SU-DHL-6 (cell line): ENCODE measurements around the gene SLC33A1.
"Not testable (repeated sequence)": the region's sequence is repeated elsewhere in the genome, so short reads cannot be mapped to it uniquely, and the experiment has no call there.

ENCODE experiments used
- H2AFZ ChIP-seq: fragments of 200-600 bp; sonication (generic); 2 replicates; pipeline ENCODE4 v1.6.1; 2014; ENCODE audit warnings: low read depth, mild to moderate bottlenecking, moderate library complexity, mixed read lengths, antibody characterized with exemption, low read length; ENCODE audit not compliant: severe bottlenecking
- H3F3A ChIP-seq: fragments of 200-600 bp; shearing (Covaris generic); 2 replicates; pipeline ENCODE4 v1.6.0; 2016; ENCODE audit warnings: antibody characterized with exemption, mild to moderate bottlenecking; ENCODE audit not compliant: insufficient read depth
- H3K27ac ChIP-seq: fragments of 200-600 bp; sonication (generic); 2 replicates; pipeline ENCODE4 v1.5.1; 2016; ENCODE audit warnings: low read depth, mild to moderate bottlenecking, low read length, moderate library complexity, mixed read lengths
- H3K27me3 ChIP-seq: fragments of 200-600 bp; sonication (generic), shearing (Covaris generic); 2 replicates; pipeline ENCODE4 v1.6.0; 2014; ENCODE audit warnings: mild to moderate bottlenecking, low read length
- H3K36me3 ChIP-seq: fragments of 200-600 bp; sonication (generic); 2 replicates; pipeline ENCODE4 v1.6.1; 2014; ENCODE audit warnings: mild to moderate bottlenecking, low read length, mixed read lengths
- H3K4me2 ChIP-seq: fragments of 300-600, 200-600 bp; shearing (Covaris generic), sonication (generic); 2 replicates; pipeline ENCODE4 v1.6.0; 2014; ENCODE audit warnings: low read length, low read depth, mild to moderate bottlenecking; ENCODE audit not compliant: poor library complexity, severe bottlenecking
- H3K4me3 ChIP-seq: fragments of 200-600 bp; sonication (generic); 2 replicates; pipeline ENCODE4 v1.5.1; 2014; ENCODE audit warnings: antibody characterized with exemption, low read length, mild to moderate bottlenecking, mixed read lengths; ENCODE audit not compliant: insufficient read depth, poor library complexity, severe bottlenecking
- H3K79me2 ChIP-seq: fragments of 200-600 bp; sonication (generic); 2 replicates; pipeline ENCODE4 v1.6.1; 2014; ENCODE audit warnings: mild to moderate bottlenecking, low read length, moderate library complexity; ENCODE audit not compliant: insufficient read depth
- H3K9ac ChIP-seq: fragments of 200-600 bp; sonication (generic); 2 replicates; pipeline ENCODE4 v1.7.0; 2014; ENCODE audit warnings: mild to moderate bottlenecking, low read length
- H3K9me2 ChIP-seq: fragments of 200-600 bp; sonication (generic); replicated peaks from 2 replicates; pipeline ENCODE4 v1.6.1; 2014; ENCODE audit warnings: low read length; ENCODE audit not compliant: insufficient read depth
- H3K9me3 ChIP-seq: fragments of 200-600 bp; sonication (generic); 2 replicates; pipeline ENCODE4 v1.6.1; 2014; ENCODE audit warnings: low read length, mixed read lengths; ENCODE audit not compliant: insufficient read depth
- H4K20me1 ChIP-seq: fragments of 200-600 bp; sonication (generic); 2 replicates; pipeline ENCODE4 v1.6.1; 2014; ENCODE audit warnings: low read depth, mild to moderate bottlenecking, antibody characterized with exemption, low read length, moderate library complexity, mixed read lengths
- CTCF ChIP-seq: fragments of 200-600 bp; sonication (generic); IDR thresholded peaks from one replicate; pipeline ENCODE4 v1.5.1; 2017; ENCODE audit warnings: antibody characterized with exemption, mild to moderate bottlenecking, low read length, moderate library complexity; ENCODE audit not compliant: insufficient read depth, poor library complexity, severe bottlenecking
- EZH2phosphoT487 ChIP-seq: fragments of 200-600 bp; sonication (generic), shearing (Covaris generic); conservative IDR thresholded peaks from 2 replicates; pipeline ENCODE4 v1.6.1; 2018; ENCODE audit warnings: mild to moderate bottlenecking, antibody characterized with exemption, low read length, moderate library complexity, mixed read lengths

SLC33A1 gene

GRCh38 chr3:155870133-155870944 is 16.1 kb upstream of the SLC33A1 start, which contains the start of gene GMPS:
Gene GMPS, plus strand, starts transcription at chr3:155870650. Its CDS starts 221 bp downstream, at chr3:155870871.
- Histone ChIP-seq H3K27me3 (no peaks in the 10 kb centered on the region), H3K4me2 (peak within 1 kb of the TSS; percentile 82), H3K9ac (peak within 1 kb of the TSS; percentile 99), H3F3A (no peaks in the 10 kb centered on the region), H3K79me2 (peaks cover 48% of the 10 kb centered on the region), H3K27ac (peak within 1 kb of the TSS; percentile 65), H4K20me1 (peaks cover 12% of the 10 kb centered on the region), H2AFZ (peak within 1 kb of the TSS; percentile 94), H3K9me3 (no peaks in the 10 kb centered on the region), H3K9me2 (no peaks in the 10 kb centered on the region), H3K36me3 (no peaks in the 10 kb centered on the region), H3K4me3 (peak within 1 kb of the TSS; percentile 87)
- TF ChIP-seq EZH2phosphoT487 (no peak), CTCF (no peak)

- peak overlapping the region; percentile 71 for H3K4me2 ChIP-seq
- no peaks in the 10 kb centered on the region for H3F3A ChIP-seq
- H4K20me1 ChIP-seq = peaks cover 12% of the 10 kb centered on the region
- no peaks in the 10 kb centered on the region for H3K36me3 ChIP-seq
- peak overlapping the region; percentile 52 for H3K4me3 ChIP-seq
- H3K79me2 ChIP-seq = peaks cover 41% of the 10 kb centered on the region
- no peaks in the 10 kb centered on the region for H3K27me3 ChIP-seq
- TF ChIP-seq EZH2phosphoT487 = no peak
- no peak for TF ChIP-seq CTCF
- H3K9ac ChIP-seq = peak overlapping the region; percentile 56
- H3K9me3 ChIP-seq = no peaks in the 10 kb centered on the region
- no peaks in the 10 kb centered on the region for H3K9me2 ChIP-seq
- peak overlapping the region; percentile 94 for H2AFZ ChIP-seq
- H3K27ac ChIP-seq = no peak overlapping the region
Measured at GRCh38 chr3:155869691-155870090, 15.5 kb upstream of the SLC33A1 start.

GRCh38 chr3:155863072-155863784 is 9.0 kb upstream of the SLC33A1 start:
- Histone ChIP-seq H3K4me2 (no peak overlapping the region), H3K9me2 (no peaks in the 10 kb centered on the region), H3F3A (0 out of 2 replicates have a peak, but pooled peaks cover 5% of the 10 kb centered on the region), H3K36me3 (no peaks in the 10 kb centered on the region), H3K4me3 (no peak overlapping the region), H3K9me3 (no peaks in the 10 kb centered on the region), H4K20me1 (no peaks in the 10 kb centered on the region), H3K79me2 (no peaks in the 10 kb centered on the region), H3K27ac (no peak overlapping the region), H3K27me3 (no peaks in the 10 kb centered on the region), H3K9ac (no peak overlapping the region), H2AFZ (no peak overlapping the region)
- no peak for TF ChIP-seq CTCF
- TF ChIP-seq EZH2phosphoT487 = no peak

- not testable (repeated sequence) for H3K27me3 ChIP-seq, H3K9me3 ChIP-seq, H3K36me3 ChIP-seq, H3F3A ChIP-seq, H3K4me3 ChIP-seq, H3K9ac ChIP-seq, H4K20me1 ChIP-seq, H3K27ac ChIP-seq, H3K4me2 ChIP-seq, H3K9me2 ChIP-seq, H3K79me2 ChIP-seq
- peak overlapping the region; percentile 34 for H2AFZ ChIP-seq
Measured at GRCh38 chr3:155862290-155862982, 8.2 kb upstream of the SLC33A1 start.
